ENCODE data around the gene PRPF19. TPM values are rescaled to one million over a fixed set of nuclear protein-coding genes. Genes with fewer than 3 reads are reported as not detected.

The PRPF19 gene
- polyA plus RNA-seq, 2 of the 4 experiments (the other 2 are of a cell fraction) = 41.1 to 177 TPM

DNA sequence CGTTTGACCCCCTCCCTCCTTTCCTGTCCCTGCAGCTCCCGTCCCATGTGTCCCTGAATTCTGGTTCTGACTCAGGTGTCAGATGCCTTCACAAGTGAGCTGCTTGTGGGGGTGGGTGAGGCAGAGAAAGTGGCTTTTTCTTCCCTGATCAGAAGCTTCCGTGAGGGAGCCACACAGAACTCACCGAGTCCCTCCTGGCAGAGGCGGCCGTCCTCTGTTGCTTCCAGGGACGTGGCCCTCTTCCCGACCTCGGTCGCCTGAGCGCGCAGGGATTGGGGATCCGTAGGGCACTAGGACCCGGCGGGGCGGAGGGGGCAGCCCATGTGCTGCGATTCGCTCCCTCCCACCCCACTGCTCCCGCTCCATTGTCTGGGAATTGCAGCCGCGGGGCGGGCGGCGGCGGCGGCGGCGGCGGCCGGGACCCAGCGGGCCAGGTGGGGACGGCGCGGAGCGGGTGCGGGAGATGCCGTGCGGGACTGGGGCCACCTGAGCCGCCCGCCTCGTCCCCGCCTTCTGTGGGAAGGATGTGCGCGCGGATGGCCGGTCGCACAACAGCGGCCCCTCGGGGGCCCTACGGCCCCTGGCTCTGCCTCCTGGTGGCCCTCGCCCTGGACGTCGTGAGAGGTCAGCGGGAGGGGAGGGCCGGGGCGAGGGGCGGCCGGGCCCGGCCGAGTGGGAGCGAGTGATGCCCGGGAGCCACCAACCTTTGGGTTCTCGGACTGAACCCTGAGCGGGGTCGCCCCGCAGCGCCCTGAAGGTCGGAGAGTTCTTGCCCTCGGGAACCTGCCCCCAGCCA lies 17.9 kb upstream of the PRPF19 start, which contains the start of gene TMEM132A (continued):
- TF ChIP-seq, protein P1, sequence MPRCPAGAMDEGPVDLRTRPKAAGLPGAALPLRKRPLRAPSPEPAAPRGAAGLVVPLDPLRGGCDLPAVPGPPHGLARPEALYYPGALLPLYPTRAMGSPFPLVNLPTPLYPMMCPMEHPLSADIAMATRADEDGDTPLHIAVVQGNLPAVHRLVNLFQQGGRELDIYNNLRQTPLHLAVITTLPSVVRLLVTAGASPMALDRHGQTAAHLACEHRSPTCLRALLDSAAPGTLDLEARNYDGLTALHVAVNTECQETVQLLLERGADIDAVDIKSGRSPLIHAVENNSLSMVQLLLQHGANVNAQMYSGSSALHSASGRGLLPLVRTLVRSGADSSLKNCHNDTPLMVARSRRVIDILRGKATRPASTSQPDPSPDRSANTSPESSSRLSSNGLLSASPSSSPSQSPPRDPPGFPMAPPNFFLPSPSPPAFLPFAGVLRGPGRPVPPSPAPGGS (IDR thresholded peaks at IDR 0.05) = peak; percentile 44; the same call in 1 of the 3 replicates
- TF ChIP-seq FOXS1 (CRISPR knock-in tag; IDR thresholded peaks at IDR 0.05) = no peak
- TF ChIP-seq RFX5 (IDR thresholded peaks at IDR 0.05) = 0 out of 2 replicates have a peak, but pooled peaks have one; percentile 30
- peak; percentile 24 for TF ChIP-seq ZFP36 (IDR thresholded peaks at IDR 0.05; ENCODE audit: borderline replicate concordance, partially characterized antibody)
- no peak for TF ChIP-seq JUNB (IDR thresholded peaks at IDR 0.05)
- TF ChIP-seq ESRRA (IDR thresholded peaks at IDR 0.05; ENCODE audit: borderline replicate concordance, low read length) = no peak
- no peak for TF ChIP-seq ZSCAN20 (CRISPR knock-in tag; IDR thresholded peaks at IDR 0.05)
- TF ChIP-seq BHLHE40 (IDR thresholded peaks at IDR 0.05; ENCODE audit: low read depth, low read length) = no peak
- TF ChIP-seq CHD4 (IDR thresholded peaks at IDR 0.05; ENCODE audit: borderline replicate concordance) = no peak
- no peak for TF ChIP-seq SREBF2 (IDR thresholded peaks at IDR 0.05)
- TF ChIP-seq JUN (IDR thresholded peaks at IDR 0.05) = peak in 1 of 2 experiments; percentile 67; a peak in 2 of 5 replicates
- no peak for TF ChIP-seq NFE2L2 (conservative IDR thresholded peaks at IDR 0.05; ENCODE audit: low read length)

DNA sequence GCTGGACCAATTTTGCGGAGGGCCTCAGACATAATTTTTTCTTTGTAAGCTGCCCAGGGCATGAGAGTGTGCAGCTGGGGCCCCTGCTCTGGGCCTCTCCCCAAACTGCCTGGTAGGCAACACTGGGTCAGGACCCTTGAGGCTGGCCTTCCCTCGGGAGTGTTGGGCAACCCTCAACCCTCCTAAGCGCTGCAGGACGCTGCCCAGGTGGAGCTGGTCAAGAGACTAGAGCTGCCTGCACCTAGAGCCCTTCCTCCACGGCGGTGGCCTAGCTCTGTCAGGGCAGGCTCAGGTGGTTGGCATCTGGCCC lies 17.4 kb upstream of the PRPF19 start:
- WGBS (ENCODE audit: missing lambda C conversion rate) = 50% methylated on average over 2 of the region's 6 CpGs
- Histone ChIP-seq H3K9me3 (no peaks in the 10 kb centered on the region), H3K27ac (peak overlapping the region in 1 of 2 experiments; percentile 97; a peak in 4 of 6 replicates), H3K4me1 (peaks cover 25% of the 10 kb centered on the region), H3K4me2 (peak overlapping the region; percentile 90), H3K4me3 (peak overlapping the region; percentile 70; the same call in 2 of the 3 replicates)
- ChIA-PET CTCF (interaction anchor here (1.2 to 2.1 kb wide), 6 partner anchors 9 to 93 kb away, joined by 3 to 8 read pairs (median 5); partner anchors contain the start of gene TMEM109), POLR2A (interaction anchor here (1.1 to 1.6 kb wide), 2 partner anchors 8 to 10 kb away, joined by 5 to 6 read pairs; partner anchors contain the start of gene TMEM109)
- ATAC-seq = peak in 1 of 2 experiments; percentile 20; a peak in 3 of 6 replicates
- DNase-seq (ENCODE audit: low read depth in 1 of 2, low spot score in 1 of 2) = no peak
- TF ChIP-seq, protein P2, sequence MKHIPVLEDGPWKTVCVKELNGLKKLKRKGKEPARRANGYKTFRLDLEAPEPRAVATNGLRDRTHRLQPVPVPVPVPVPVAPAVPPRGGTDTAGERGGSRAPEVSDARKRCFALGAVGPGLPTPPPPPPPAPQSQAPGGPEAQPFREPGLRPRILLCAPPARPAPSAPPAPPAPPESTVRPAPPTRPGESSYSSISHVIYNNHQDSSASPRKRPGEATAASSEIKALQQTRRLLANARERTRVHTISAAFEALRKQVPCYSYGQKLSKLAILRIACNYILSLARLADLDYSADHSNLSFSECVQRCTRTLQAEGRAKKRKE (CRISPR knock-in tag; IDR thresholded peaks at IDR 0.05; ENCODE audit: low read depth) = no peak
- TF ChIP-seq POLR2A (IDR thresholded peaks at IDR 0.05; ENCODE audit: low read length) (no peak), NPAS2 (CRISPR knock-in tag; IDR thresholded peaks at IDR 0.05; ENCODE audit: borderline replicate concordance) (no peak), PHF8 (IDR thresholded peaks at IDR 0.05; ENCODE audit: borderline replicate concordance, low read depth) (no peak), EHMT2 (IDR thresholded peaks at IDR 0.05; ENCODE audit: low read depth) (no peak), POLR2AphosphoS2 (conservative IDR thresholded peaks at IDR 0.05; ENCODE audit: low read length) (no peak)
- TF ChIP-seq, protein P3, sequence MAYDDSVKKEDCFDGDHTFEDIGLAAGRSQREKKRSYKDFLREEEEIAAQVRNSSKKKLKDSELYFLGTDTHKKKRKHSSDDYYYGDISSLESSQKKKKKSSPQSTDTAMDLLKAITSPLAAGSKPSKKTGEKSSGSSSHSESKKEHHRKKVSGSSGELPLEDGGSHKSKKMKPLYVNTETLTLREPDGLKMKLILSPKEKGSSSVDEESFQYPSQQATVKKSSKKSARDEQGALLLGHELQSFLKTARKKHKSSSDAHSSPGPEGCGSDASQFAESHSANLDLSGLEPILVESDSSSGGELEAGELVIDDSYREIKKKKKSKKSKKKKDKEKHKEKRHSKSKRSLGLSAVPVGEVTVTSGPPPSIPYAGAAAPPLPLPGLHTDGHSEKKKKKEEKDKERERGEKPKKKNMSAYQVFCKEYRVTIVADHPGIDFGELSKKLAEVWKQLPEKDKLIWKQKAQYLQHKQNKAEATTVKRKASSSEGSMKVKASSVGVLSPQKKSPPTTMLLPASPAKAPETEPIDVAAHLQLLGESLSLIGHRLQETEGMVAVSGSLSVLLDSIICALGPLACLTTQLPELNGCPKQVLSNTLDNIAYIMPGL (CRISPR knock-in tag; IDR thresholded peaks at IDR 0.05; ENCODE audit: borderline replicate concordance) = no peak
- no peak for FAIRE-seq

DNA sequence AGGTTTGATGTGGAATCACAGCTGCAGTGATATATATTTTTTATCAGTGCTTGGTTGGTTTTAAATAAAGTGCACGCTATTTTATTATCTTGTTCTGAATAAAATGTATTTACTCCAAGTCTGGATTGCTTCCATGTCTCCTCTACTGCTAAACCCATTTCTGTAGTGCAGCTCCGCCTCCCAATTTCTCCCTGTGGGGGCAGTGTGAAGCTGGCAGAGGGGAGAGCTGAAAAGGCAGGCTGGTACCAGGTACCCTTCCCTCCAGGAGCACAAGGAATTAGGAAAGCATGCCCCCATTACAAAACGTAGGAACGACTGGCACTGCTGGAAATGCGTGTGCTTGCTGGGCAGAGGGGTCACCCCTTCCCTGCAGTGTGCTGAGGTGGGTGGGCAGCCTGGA lies 16.9 kb upstream of the PRPF19 start:
- no peaks in the 10 kb centered on the region for H3K9me3 ChIP-seq
- DNase-seq (ENCODE audit: low read depth in 1 of 2, low spot score in 1 of 2) = no peak
- ATAC-seq = no peak
- 0 out of 3 replicates have a peak overlapping the region, but pooled peaks have one; percentile 90 for H3K4me2 ChIP-seq
- FAIRE-seq = no peak
- CTCF ChIA-PET = interaction anchor here (0.6 to 2.1 kb wide), 7 partner anchors 8 to 372 kb away, joined by 3 to 8 read pairs (median 4); partner anchors contain the start of genes TMEM109 and VWCE
- POLR2A ChIA-PET = interaction anchor here (1.1 to 1.6 kb wide), 2 partner anchors 8 to 10 kb away, joined by 5 to 6 read pairs; partner anchors contain the start of gene TMEM109
- H3K4me3 ChIP-seq = no peak overlapping the region
- H3K27ac ChIP-seq = peak overlapping the region in 1 of 2 experiments; percentile 97; a peak in 3 of 6 replicates
- H3K4me1 ChIP-seq = peaks cover 30% of the 10 kb centered on the region
- WGBS (ENCODE audit: missing lambda C conversion rate) = 91% methylated on average over 5 of the region's 5 CpGs
- TF ChIP-seq RCOR1 (IDR thresholded peaks at IDR 0.05; ENCODE audit: low read depth, low read length) (no peak), HOXB13 (CRISPR knock-in tag; IDR thresholded peaks at IDR 0.05; ENCODE audit: low read depth) (no peak), CEBPB (IDR thresholded peaks at IDR 0.05) (no peak), EP300 (IDR thresholded peaks at IDR 0.05) (no peak)
- TF ChIP-seq, protein P3 (CRISPR knock-in tag; IDR thresholded peaks at IDR 0.05; ENCODE audit: borderline replicate concordance) = no peak
- TF ChIP-seq, protein P4, sequence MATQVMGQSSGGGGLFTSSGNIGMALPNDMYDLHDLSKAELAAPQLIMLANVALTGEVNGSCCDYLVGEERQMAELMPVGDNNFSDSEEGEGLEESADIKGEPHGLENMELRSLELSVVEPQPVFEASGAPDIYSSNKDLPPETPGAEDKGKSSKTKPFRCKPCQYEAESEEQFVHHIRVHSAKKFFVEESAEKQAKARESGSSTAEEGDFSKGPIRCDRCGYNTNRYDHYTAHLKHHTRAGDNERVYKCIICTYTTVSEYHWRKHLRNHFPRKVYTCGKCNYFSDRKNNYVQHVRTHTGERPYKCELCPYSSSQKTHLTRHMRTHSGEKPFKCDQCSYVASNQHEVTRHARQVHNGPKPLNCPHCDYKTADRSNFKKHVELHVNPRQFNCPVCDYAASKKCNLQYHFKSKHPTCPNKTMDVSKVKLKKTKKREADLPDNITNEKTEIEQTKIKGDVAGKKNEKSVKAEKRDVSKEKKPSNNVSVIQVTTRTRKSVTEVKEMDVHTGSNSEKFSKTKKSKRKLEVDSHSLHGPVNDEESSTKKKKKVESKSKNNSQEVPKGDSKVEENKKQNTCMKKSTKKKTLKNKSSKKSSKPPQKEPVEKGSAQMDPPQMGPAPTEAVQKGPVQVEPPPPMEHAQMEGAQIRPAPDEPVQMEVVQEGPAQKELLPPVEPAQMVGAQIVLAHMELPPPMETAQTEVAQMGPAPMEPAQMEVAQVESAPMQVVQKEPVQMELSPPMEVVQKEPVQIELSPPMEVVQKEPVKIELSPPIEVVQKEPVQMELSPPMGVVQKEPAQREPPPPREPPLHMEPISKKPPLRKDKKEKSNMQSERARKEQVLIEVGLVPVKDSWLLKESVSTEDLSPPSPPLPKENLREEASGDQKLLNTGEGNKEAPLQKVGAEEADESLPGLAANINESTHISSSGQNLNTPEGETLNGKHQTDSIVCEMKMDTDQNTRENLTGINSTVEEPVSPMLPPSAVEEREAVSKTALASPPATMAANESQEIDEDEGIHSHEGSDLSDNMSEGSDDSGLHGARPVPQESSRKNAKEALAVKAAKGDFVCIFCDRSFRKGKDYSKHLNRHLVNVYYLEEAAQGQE (IDR thresholded peaks at IDR 0.05) = no peak

All from A549 (cell line).